SK-N-SH treated with all-trans-retinoic acid at 6 μM for 48 hours (cell line): Measurements from ENCODE around the gene TRIM24.

Source experiments
- ATAC-seq: fragments of 200-7000 bp; cut with Tn5 transposase; 3 replicates; pipeline ENCODE4 v1.9.1; 2020; ENCODE audit warnings: mild to moderate bottlenecking, moderate library complexity
- CREB5 ChIP-seq: fragments of 250-450 bp; sonication (Bioruptor Pico); IDR thresholded peaks from 2 replicates; pipeline ENCODE4 v1.5.1; 2020; ENCODE audit warnings: low read depth, mild to moderate bottlenecking, moderate library complexity
- CSDC2 ChIP-seq: fragments of 250-450 bp; sonication (Bioruptor Pico); IDR thresholded peaks from 2 replicates; pipeline ENCODE4 v1.5.0; 2020; ENCODE audit warnings: mild to moderate bottlenecking, moderate library complexity
- CSRNP3 ChIP-seq: fragments of 250-450 bp; sonication (Bioruptor Pico); IDR thresholded peaks from 2 replicates; pipeline ENCODE4 v1.5.1; 2021; ENCODE audit warnings: mild to moderate bottlenecking, moderate library complexity
- ESRRG ChIP-seq: fragments of 250-450 bp; sonication (Bioruptor Pico); IDR thresholded peaks from 2 replicates; pipeline ENCODE4 v1.6.1; 2021; ENCODE audit warnings: mild to moderate bottlenecking
- GLIS3 ChIP-seq: fragments of 250-450 bp; sonication (Bioruptor Pico); IDR thresholded peaks from 2 replicates; pipeline ENCODE4 v1.5.0; 2020; ENCODE audit warnings: mild to moderate bottlenecking, moderate library complexity
- ISL1 ChIP-seq: fragments of 250-450 bp; sonication (Bioruptor Pico); IDR thresholded peaks from 2 replicates; pipeline ENCODE4 v2.1.2; 2022; ENCODE audit warnings: mild to moderate bottlenecking, moderate library complexity
- OSR1 ChIP-seq: fragments of 250-450 bp; sonication (Bioruptor Pico); IDR thresholded peaks from 2 replicates; pipeline ENCODE4 v1.8.0; 2022; ENCODE audit warnings: moderate library complexity, mild to moderate bottlenecking, inconsistent platforms
- PATZ1 ChIP-seq: fragments of 250-450 bp; sonication (Bioruptor Pico); IDR thresholded peaks from 2 replicates; pipeline ENCODE4 v1.8.0; 2020; ENCODE audit warnings: mild to moderate bottlenecking, moderate library complexity, borderline replicate concordance
- POU6F1 ChIP-seq: fragments of 250-450 bp; sonication (Bioruptor Pico); IDR thresholded peaks from 2 replicates; pipeline ENCODE4 v1.8.0; 2021; ENCODE audit warnings: low read depth, mild to moderate bottlenecking, moderate library complexity, borderline replicate concordance
- PPARA ChIP-seq: fragments of 250-450 bp; sonication (Bioruptor Pico); IDR thresholded peaks from 2 replicates; pipeline ENCODE4 v1.5.0; 2020; ENCODE audit warnings: mild to moderate bottlenecking, borderline replicate concordance
- RARB ChIP-seq: fragments of 250-450 bp; sonication (Bioruptor Pico); IDR thresholded peaks from 2 replicates; pipeline ENCODE4 v1.8.0; 2021; ENCODE audit warnings: mild to moderate bottlenecking, moderate library complexity
- SNAI2 ChIP-seq: fragments of 250-450 bp; sonication (Bioruptor Pico); IDR thresholded peaks from 2 replicates; pipeline ENCODE4 v1.5.0; 2020; ENCODE audit warnings: mild to moderate bottlenecking, moderate library complexity
- TCF4 ChIP-seq: fragments of 250-450 bp; sonication (Bioruptor Pico); IDR thresholded peaks from 2 replicates; pipeline ENCODE4 v1.8.0; 2021; ENCODE audit warnings: mild to moderate bottlenecking, moderate library complexity, borderline replicate concordance
- TOX ChIP-seq: fragments of 250-450 bp; sonication (Bioruptor Pico); IDR thresholded peaks from 2 replicates; pipeline ENCODE4 v1.8.0; 2021; ENCODE audit warnings: mild to moderate bottlenecking, moderate library complexity, borderline replicate concordance
- TSHZ2 ChIP-seq: fragments of 250-450 bp; sonication (Bioruptor Pico); IDR thresholded peaks from 2 replicates; pipeline ENCODE4 v1.5.0; 2020; ENCODE audit warnings: mild to moderate bottlenecking, moderate library complexity
- ZC3H10 ChIP-seq: fragments of 250-450 bp; sonication (Bioruptor Pico); IDR thresholded peaks from 2 replicates; pipeline ENCODE4 v1.5.1; 2021; ENCODE audit warnings: mild to moderate bottlenecking, moderate library complexity
- ZFP3 ChIP-seq: fragments of 250-450 bp; sonication (Bioruptor Pico); IDR thresholded peaks from 2 replicates; pipeline ENCODE4 v1.5.0; 2020; ENCODE audit warnings: mild to moderate bottlenecking, moderate library complexity
- ZFP30 ChIP-seq: fragments of 450-650 bp; formaldehyde crosslinking; IDR thresholded peaks from 2 replicates; pipeline ENCODE4 v1.5.0; 2022; ENCODE audit warnings: mild to moderate bottlenecking, moderate library complexity
- ZNF565 ChIP-seq: fragments of 450-650 bp; formaldehyde crosslinking; conservative IDR thresholded peaks from 2 replicates; pipeline ENCODE4 v1.5.0; 2020; ENCODE audit warnings: low read depth, mild to moderate bottlenecking, moderate library complexity
- ZNF70 ChIP-seq: fragments of 450-650 bp; formaldehyde crosslinking; IDR thresholded peaks from 2 replicates; pipeline ENCODE4 v1.5.0; 2020; ENCODE audit warnings: mild to moderate bottlenecking, moderate library complexity
- ZNF8 ChIP-seq: fragments of 450-650 bp; formaldehyde crosslinking; IDR thresholded peaks from 2 replicates; pipeline ENCODE4 v1.5.0; 2020; ENCODE audit warnings: mild to moderate bottlenecking, moderate library complexity

TRIM24 gene

GRCh38 chr7:138563808-138564207 is 103.7 kb downstream of the TRIM24 start:
- no peak for TF ChIP-seq CSRNP3 (CRISPR knock-in tag)
- no peak for TF ChIP-seq ISL1 (CRISPR knock-in tag)
- TF ChIP-seq ZNF8 = no peak
- TF ChIP-seq ZNF565 (CRISPR knock-in tag) = no peak
- no peak for TF ChIP-seq ZC3H10 (CRISPR knock-in tag)
- TF ChIP-seq PATZ1 (CRISPR knock-in tag) = no peak
- no peak for TF ChIP-seq ZFP3 (CRISPR knock-in tag)
- no peak for TF ChIP-seq RARB (CRISPR knock-in tag)
- TF ChIP-seq GLIS3 (CRISPR knock-in tag) = no peak
- no peak for TF ChIP-seq ESRRG
- TF ChIP-seq POU6F1 (CRISPR knock-in tag) = no peak
- TF ChIP-seq ZNF70 (CRISPR knock-in tag) = no peak
- no peak for TF ChIP-seq ZFP30 (CRISPR knock-in tag)
- TF ChIP-seq TOX (CRISPR knock-in tag) = no peak
- TF ChIP-seq CSDC2 (CRISPR knock-in tag) = no peak

GRCh38 chr7:138564365-138564764 is 104.3 kb downstream of the TRIM24 start:
- TF ChIP-seq TCF4 (CRISPR knock-in tag) (no peak), GLIS3 (CRISPR knock-in tag) (no peak), CREB5 (no peak), PPARA (CRISPR knock-in tag) (no peak), OSR1 (CRISPR knock-in tag) (no peak), TSHZ2 (CRISPR knock-in tag) (no peak), CSRNP3 (CRISPR knock-in tag) (no peak), ZFP30 (CRISPR knock-in tag) (no peak), TOX (CRISPR knock-in tag) (no peak)
- TF ChIP-seq, all 23 proteins: peak for 0
- ATAC-seq = no peak

More at GRCh38 chr7:138563808-138564207, 103.7 kb downstream of the TRIM24 start:
- no peak for ATAC-seq

- no peak for ATAC-seq
- TF ChIP-seq ZC3H10 (CRISPR knock-in tag) = no peak
- TF ChIP-seq RARB (CRISPR knock-in tag) = no peak
- no peak for TF ChIP-seq ISL1 (CRISPR knock-in tag)
- no peak for TF ChIP-seq CSRNP3 (CRISPR knock-in tag)
- TF ChIP-seq SNAI2 = no peak
- TF ChIP-seq TOX (CRISPR knock-in tag) = no peak
- no peak for TF ChIP-seq GLIS3 (CRISPR knock-in tag)
- TF ChIP-seq PPARA (CRISPR knock-in tag) = no peak
- no peak for TF ChIP-seq CREB5
- no peak for TF ChIP-seq ZFP30 (CRISPR knock-in tag)
Measured at GRCh38 chr7:138565071-138565450, 105.0 kb downstream of the TRIM24 start.
